Measurements from ENCODE around the gene DTX4. TPM values are rescaled to one million over a fixed set of nuclear protein-coding genes. Genes with fewer than 3 reads are reported as not detected.

DTX4 gene
- total and polyA plus RNA-seq, 2 of the 4 experiments (the other 2 are of a cell fraction), result 2.7 to 3.0 TPM

DNA sequence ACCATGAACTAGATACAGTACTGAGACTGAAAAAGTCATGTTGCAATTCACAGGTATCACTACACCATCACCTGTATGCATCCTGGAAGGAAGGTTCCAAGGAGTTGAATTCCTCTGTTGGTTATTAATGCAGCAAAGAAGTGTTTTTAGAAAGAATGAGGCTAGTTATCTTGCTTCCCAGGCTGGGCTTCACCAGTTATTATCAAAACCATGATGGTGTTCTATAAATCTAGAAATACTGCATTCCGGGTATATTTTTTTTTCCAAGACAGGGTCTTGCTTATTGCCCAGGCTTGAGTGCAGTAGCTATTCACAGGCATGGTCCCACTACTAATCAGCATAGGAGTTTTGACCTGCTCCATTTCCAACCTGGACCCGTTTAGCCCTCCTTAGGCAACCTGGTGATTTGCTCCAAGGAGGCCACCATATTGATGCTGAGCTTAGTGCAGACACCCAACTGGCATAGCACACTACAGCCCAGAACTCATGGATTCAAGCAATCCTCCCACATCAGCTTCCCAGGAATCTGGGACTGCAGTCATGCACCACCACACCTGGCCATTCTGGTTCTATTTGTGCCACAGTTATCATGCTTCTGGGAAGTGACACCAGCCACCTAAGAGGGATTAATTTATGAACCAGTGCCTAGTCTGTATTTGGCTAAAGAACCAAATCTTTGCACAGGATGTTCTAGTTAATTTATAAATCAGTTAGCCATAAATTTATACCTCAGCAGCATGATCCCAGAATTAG is 42.4 kb downstream of the DTX4 start:
- H3K9ac ChIP-seq (ENCODE audit: low read depth, low read length), result no peak overlapping the region
- no peak overlapping the region for H3K4me2 ChIP-seq (ENCODE audit: low read depth, low read length)
- no peak overlapping the region for H2BK5ac ChIP-seq (ENCODE audit: low read depth, low read length, poor library complexity, severe bottlenecking)
- peaks cover 18% of the 10 kb centered on the region for H3K27me3 ChIP-seq (ENCODE audit: control insufficient read depth, insufficient read depth, low read length)
- no peak overlapping the region for H2BK15ac ChIP-seq (ENCODE audit: low read depth, low read length)
- no peak overlapping the region for H3K4ac ChIP-seq (ENCODE audit: low read depth, low read length)
- H3K9me3 ChIP-seq (ENCODE audit: control insufficient read depth, insufficient read depth, low read length), result no peaks in the 10 kb centered on the region
- no peak overlapping the region for H2AFZ ChIP-seq (replicated peaks; ENCODE audit: low read length, poor library complexity)
- DNase-seq (no peak), ATAC-seq (ENCODE audit: low read depth) (no peak)
- no TSS peak for BruUV-seq (replicated peaks)
- no peak overlapping the region for H3K14ac ChIP-seq (replicated peaks; ENCODE audit: low read depth, low read length)
- no peaks in the 10 kb centered on the region; the same call in none of the 2 replicates for H3K9me1 ChIP-seq (ENCODE audit: insufficient read depth, low read length)
- no peaks in the 10 kb centered on the region for H3K36me3 ChIP-seq (ENCODE audit: control insufficient read depth, insufficient read depth, low read length)
- H3K27ac ChIP-seq (ENCODE audit: insufficient read depth, low read length), result no peak overlapping the region
- H4K5ac ChIP-seq (ENCODE audit: low read depth, low read length), result no peak overlapping the region
- dilution Hi-C loops (cut with HindIII; ENCODE audit: low sequenced_read_pairs, unreplicated experiment), result no loop called here
- no peaks in the 10 kb centered on the region for H4K20me1 ChIP-seq (ENCODE audit: insufficient read depth, low read length)
- H3K4me1 ChIP-seq (ENCODE audit: control insufficient read depth, insufficient read depth, low read length), result peaks cover 6% of the 10 kb centered on the region
- no peak overlapping the region for H2BK20ac ChIP-seq (ENCODE audit: low read depth, low read length)
- in situ Hi-C loops (cut with MboI; ENCODE audit: low sequenced_read_pairs), result no loop called here
- ChIA-PET CTCF (no interaction called here), POLR2A (ENCODE audit: unreplicated experiment) (no interaction called here)
- no peak overlapping the region for H2AK9ac ChIP-seq (replicated peaks; ENCODE audit: low read depth, low read length, poor library complexity)
- no peak overlapping the region for H3K56ac ChIP-seq (ENCODE audit: extremely low read depth, insufficient read depth, low read length)
- no peak overlapping the region for H4K91ac ChIP-seq (ENCODE audit: insufficient read depth, low read depth, low read length)
- no peak overlapping the region for H2BK120ac ChIP-seq (ENCODE audit: low read depth, low read length)
- H3K18ac ChIP-seq (ENCODE audit: low read depth, low read length), result no peak overlapping the region
- no peaks in the 10 kb centered on the region for H3K79me1 ChIP-seq (ENCODE audit: low read depth in 1 of 2, low read length in 2 of 2)
- 61% methylated on average over 2 of the region's 2 CpGs; no CpG with 5 or more reads in 1 of the 2 experiments for WGBS, 2 experiments (ENCODE audit: extremely low coverage in 2 of 2, insufficient read length in 1 of 2)
- no peak overlapping the region for H3K23ac ChIP-seq (ENCODE audit: low read depth, low read length)
- intact Hi-C loops (cut with micrococcal nuclease), result no loop called here
- no peak overlapping the region for H3K4me3 ChIP-seq (ENCODE audit: insufficient read depth, low read depth, low read length)
- TF ChIP-seq, protein P1, sequence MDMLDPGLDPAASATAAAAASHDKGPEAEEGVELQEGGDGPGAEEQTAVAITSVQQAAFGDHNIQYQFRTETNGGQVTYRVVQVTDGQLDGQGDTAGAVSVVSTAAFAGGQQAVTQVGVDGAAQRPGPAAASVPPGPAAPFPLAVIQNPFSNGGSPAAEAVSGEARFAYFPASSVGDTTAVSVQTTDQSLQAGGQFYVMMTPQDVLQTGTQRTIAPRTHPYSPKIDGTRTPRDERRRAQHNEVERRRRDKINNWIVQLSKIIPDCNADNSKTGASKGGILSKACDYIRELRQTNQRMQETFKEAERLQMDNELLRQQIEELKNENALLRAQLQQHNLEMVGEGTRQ (IDR thresholded peaks at IDR 0.05; ENCODE audit: low read depth, low read length), result no peak
- no peak for TF ChIP-seq FOS (IDR thresholded peaks at IDR 0.05; ENCODE audit: low read depth, low read length)
- TF ChIP-seq RFX5 (IDR thresholded peaks at IDR 0.05; ENCODE audit: low read depth, low read length), result no peak
- TF ChIP-seq RAD21 (IDR thresholded peaks at IDR 0.05; ENCODE audit: low read length), result no peak
- TF ChIP-seq NFE2L2 (IDR thresholded peaks at IDR 0.05; ENCODE audit: low read depth, low read length), result no peak
- no peak for TF ChIP-seq RCOR1 (IDR thresholded peaks at IDR 0.05; ENCODE audit: insufficient replicate concordance, low read length)
- no peak for TF ChIP-seq BHLHE40 (IDR thresholded peaks at IDR 0.05; ENCODE audit: low read depth, low read length)
- TF ChIP-seq MXI1 (IDR thresholded peaks at IDR 0.05; ENCODE audit: borderline replicate concordance, low read depth, low read length), result no peak
- no peak for TF ChIP-seq MAZ (IDR thresholded peaks at IDR 0.05; ENCODE audit: borderline replicate concordance, low read depth, low read length)
- TF ChIP-seq, protein P2, sequence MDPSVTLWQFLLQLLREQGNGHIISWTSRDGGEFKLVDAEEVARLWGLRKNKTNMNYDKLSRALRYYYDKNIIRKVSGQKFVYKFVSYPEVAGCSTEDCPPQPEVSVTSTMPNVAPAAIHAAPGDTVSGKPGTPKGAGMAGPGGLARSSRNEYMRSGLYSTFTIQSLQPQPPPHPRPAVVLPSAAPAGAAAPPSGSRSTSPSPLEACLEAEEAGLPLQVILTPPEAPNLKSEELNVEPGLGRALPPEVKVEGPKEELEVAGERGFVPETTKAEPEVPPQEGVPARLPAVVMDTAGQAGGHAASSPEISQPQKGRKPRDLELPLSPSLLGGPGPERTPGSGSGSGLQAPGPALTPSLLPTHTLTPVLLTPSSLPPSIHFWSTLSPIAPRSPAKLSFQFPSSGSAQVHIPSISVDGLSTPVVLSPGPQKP (IDR thresholded peaks at IDR 0.05; ENCODE audit: borderline replicate concordance, low read depth, low read length), result no peak
- no peak for TF ChIP-seq CEBPB (IDR thresholded peaks at IDR 0.05; ENCODE audit: low read depth, low read length)
- TF ChIP-seq MAFK (IDR thresholded peaks at IDR 0.05; ENCODE audit: low read depth, low read length), result no peak
- TF ChIP-seq, protein P3, sequence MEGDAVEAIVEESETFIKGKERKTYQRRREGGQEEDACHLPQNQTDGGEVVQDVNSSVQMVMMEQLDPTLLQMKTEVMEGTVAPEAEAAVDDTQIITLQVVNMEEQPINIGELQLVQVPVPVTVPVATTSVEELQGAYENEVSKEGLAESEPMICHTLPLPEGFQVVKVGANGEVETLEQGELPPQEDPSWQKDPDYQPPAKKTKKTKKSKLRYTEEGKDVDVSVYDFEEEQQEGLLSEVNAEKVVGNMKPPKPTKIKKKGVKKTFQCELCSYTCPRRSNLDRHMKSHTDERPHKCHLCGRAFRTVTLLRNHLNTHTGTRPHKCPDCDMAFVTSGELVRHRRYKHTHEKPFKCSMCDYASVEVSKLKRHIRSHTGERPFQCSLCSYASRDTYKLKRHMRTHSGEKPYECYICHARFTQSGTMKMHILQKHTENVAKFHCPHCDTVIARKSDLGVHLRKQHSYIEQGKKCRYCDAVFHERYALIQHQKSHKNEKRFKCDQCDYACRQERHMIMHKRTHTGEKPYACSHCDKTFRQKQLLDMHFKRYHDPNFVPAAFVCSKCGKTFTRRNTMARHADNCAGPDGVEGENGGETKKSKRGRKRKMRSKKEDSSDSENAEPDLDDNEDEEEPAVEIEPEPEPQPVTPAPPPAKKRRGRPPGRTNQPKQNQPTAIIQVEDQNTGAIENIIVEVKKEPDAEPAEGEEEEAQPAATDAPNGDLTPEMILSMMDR (conservative IDR thresholded peaks at IDR 0.05; ENCODE audit: low read depth, low read length), result no peak
- no peak for TF ChIP-seq POLR2A (IDR thresholded peaks at IDR 0.05; ENCODE audit: low read depth, low read length)
- no peak for TF ChIP-seq SMC3 (IDR thresholded peaks at IDR 0.05; ENCODE audit: low read depth, low read length)
- TF ChIP-seq CHD1 (IDR thresholded peaks at IDR 0.05; ENCODE audit: low read depth, low read length), result no peak
- H4K8ac ChIP-seq (ENCODE audit: low read depth in 2 of 2, low read length in 2 of 2), result no peak overlapping the region
- H2AK5ac ChIP-seq (ENCODE audit: low read depth, low read length), result no peak overlapping the region
